ENCODE results near the gene FAM76B. TPM values are rescaled to one million over a fixed set of nuclear protein-coding genes. Genes with fewer than 3 reads are reported as not detected.
A peak's percentile ranks its signal among the peaks of the same experiment; 100 is the strongest.

The FAM76B gene
- total RNA-seq, result 10 to 100 TPM; 16.2 to 82.8 (median 25.4) TPM

DNA sequence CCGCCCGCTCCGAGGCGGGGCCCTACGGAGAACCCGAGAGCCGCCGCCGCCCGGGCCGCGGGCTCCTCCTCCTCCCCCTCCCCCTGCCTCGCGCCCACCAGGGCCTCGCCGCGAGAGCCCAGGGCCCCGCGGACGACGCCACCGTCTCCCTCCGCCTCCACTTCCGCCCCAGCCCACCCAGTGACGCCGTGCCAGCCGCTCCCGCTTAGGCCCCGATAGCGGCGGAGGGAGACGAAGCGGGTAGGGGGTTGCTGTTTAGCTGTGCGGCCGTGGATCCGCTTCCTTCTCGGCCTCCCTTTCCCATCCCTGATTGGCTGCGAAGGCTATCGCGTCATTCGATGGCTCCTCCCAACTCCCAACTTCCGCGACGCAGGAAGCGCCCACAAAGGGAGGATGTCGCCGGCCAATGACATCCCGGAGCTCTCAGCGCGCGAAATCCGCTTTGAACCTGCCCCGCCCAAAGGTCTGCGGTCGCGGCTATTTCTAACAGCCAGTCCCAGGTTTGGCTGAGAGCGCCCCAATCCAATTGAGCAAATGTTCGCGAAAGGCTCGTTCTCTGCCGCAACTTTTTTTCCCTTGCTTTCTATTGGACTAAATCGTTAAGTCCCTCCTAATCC lies at the start of gene FAM76B:
FAM76B (minus strand) TSS at position 277 of the 617 bp plus-strand sequence. CDS start 304 bp downstream, outside the sequence.
- WGBS, 2 donors, result 0% methylated on average over 25 to 30 of the region's 62 CpGs

DNA sequence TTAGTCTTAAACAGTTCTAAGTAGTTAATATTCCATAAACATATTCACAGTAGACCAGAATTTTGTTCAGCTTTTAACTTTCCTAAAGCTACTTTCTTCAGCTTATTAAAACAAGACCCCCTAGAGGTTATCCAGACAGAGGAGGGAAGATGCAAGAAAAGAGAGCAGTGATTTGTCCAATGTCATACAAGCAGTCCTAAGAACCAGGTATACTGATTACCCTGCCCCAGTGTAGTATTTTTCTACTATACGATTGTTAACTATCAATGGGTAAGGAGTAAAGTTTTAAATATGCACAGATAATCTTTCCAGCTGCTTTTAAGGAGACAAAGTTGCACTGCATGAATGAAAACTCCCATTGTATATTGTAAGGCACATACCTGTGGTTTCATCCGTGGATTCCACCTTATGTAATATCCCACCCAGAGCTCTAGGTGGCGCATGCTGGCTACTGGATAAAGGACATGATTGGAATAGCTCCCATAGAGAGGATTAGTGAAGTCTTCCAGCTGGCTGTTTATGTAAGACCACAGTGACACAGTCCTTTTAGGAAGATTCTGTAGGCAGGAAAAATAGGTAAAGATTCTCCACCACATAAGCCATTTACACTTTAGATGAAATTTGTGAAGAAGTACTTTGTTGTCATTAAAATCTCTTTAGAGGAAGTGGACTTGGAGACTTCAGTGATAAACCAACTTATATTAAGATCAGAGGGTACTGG lies 46.3 kb upstream of the FAM76B start:
- Histone ChIP-seq H3K9me3 (no peaks in the 10 kb centered on the region), H3K27ac (peak overlapping the region in 1 of 4 donors; percentile 5), H3K4me1 (no peaks in the 10 kb centered on the region), H3K27me3 (no peaks in the 10 kb centered on the region), H3K4me3 (no peak overlapping the region), H3K36me3 (peaks cover 2 to 59% (median 16%) of the 10 kb centered on the region in 4 donors)
- ATAC-seq (ENCODE audit: low FRiP score in 2 of 2) (peak; percentile 92 to 94), DNase-seq (peak in 1 of 2 donors; percentile 70)
- 10 to 31% methylated on average over 3 of the region's 3 CpGs for WGBS, 2 donors
- TF ChIP-seq, protein P1, sequence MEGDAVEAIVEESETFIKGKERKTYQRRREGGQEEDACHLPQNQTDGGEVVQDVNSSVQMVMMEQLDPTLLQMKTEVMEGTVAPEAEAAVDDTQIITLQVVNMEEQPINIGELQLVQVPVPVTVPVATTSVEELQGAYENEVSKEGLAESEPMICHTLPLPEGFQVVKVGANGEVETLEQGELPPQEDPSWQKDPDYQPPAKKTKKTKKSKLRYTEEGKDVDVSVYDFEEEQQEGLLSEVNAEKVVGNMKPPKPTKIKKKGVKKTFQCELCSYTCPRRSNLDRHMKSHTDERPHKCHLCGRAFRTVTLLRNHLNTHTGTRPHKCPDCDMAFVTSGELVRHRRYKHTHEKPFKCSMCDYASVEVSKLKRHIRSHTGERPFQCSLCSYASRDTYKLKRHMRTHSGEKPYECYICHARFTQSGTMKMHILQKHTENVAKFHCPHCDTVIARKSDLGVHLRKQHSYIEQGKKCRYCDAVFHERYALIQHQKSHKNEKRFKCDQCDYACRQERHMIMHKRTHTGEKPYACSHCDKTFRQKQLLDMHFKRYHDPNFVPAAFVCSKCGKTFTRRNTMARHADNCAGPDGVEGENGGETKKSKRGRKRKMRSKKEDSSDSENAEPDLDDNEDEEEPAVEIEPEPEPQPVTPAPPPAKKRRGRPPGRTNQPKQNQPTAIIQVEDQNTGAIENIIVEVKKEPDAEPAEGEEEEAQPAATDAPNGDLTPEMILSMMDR (IDR thresholded peaks at IDR 0.05), result peak; percentile 77 to 86 (median 82)
- no peak for TF ChIP-seq EP300 (IDR thresholded peaks at IDR 0.05)

More for the DNA sequence above, at the start of gene FAM76B:
- Histone ChIP-seq H3K4me3 (peak within 1 kb of the TSS; percentile 72 to 94 (median 74)), H3K36me3 (peaks cover 5 to 29% (median 10%) of the 10 kb centered on the region in 4 donors), H3K9me3 (no peaks in the 10 kb centered on the region), H3K27ac (peak within 1 kb of the TSS; percentile 97 to 100 (median 98)), H3K4me1 (peaks cover 20 to 31% (median 24%) of the 10 kb centered on the region in 4 donors), H3K27me3 (no peaks in the 10 kb centered on the region)
- DNase-seq (peak; percentile 97), ATAC-seq (ENCODE audit: low FRiP score in 2 of 2) (peak; percentile 95 to 97)
- TF ChIP-seq, protein P1 (IDR thresholded peaks at IDR 0.05), result peak in 2 of 6 experiments; percentile 9 to 12
- TF ChIP-seq POLR2A (IDR thresholded peaks at IDR 0.05), result peak in 3 of 4 donors; percentile 75 to 96 (median 89)
- TF ChIP-seq POLR2AphosphoS5 (IDR thresholded peaks at IDR 0.05), result peak; percentile 96 to 99
- TF ChIP-seq EP300 (IDR thresholded peaks at IDR 0.05), result peak in 1 of 4 donors; percentile 61

DNA sequence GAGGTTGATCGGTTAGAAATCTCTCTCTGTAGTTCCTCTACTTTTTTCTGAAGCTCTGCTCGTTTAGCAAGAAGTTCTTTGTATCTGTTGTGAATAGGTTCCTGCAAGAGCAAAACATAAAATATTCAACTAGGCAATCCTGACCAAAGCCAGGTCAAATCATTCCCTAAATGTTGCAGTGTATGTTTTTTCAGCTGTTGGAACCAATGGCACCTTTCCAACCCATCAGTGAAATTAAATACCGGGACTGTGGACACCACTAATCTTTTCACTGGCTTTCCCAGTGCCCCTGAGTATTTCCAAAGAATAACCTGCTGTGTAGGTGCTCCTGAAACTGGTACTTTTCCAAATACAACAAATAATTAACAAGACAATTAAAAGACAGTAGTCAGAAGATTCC lies 45.8 kb upstream of the FAM76B start:
- no peaks in the 10 kb centered on the region for H3K27me3 ChIP-seq
- no peak overlapping the region for H3K27ac ChIP-seq
- peaks cover 2 to 60% (median 15%) of the 10 kb centered on the region in 4 donors for H3K36me3 ChIP-seq
- no peak for DNase-seq
- H3K9me3 ChIP-seq, result no peaks in the 10 kb centered on the region
- no peak for TF ChIP-seq EP300 (IDR thresholded peaks at IDR 0.05)
- no peak for TF ChIP-seq POLR2A (IDR thresholded peaks at IDR 0.05)
- TF ChIP-seq POLR2AphosphoS5 (IDR thresholded peaks at IDR 0.05), result no peak
- WGBS, 2 donors, result 57 to 80% methylated on average over 3 of the region's 3 CpGs
- H3K4me3 ChIP-seq, result no peak overlapping the region
- ATAC-seq (ENCODE audit: low FRiP score in 2 of 2), result no peak
- no peaks in the 10 kb centered on the region for H3K4me1 ChIP-seq

DNA sequence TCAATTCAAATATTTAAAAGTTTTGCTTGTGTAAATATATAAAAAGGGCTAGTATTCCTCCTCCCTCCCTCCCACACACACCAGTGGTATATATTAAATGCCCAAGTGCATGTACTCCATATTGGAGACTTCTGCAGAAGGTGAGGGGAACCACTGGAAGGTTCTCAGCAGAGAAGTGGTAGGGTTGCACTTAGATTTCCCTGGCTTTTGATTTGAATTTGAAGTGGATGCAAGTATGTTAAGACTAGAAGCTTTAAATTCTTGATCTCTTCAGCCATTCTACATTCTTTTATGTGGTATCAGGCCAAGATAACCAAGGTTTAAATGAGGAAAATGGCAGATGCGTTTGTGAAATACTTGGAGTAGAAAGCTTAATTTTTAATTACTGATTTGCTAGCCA lies 43.8 kb upstream of the FAM76B start:
- Histone ChIP-seq H3K36me3 (peaks cover 2 to 69% (median 18%) of the 10 kb centered on the region in 4 donors), H3K4me3 (no peak overlapping the region), H3K4me1 (no peaks in the 10 kb centered on the region), H3K27me3 (no peaks in the 10 kb centered on the region), H3K27ac (no peak overlapping the region), H3K9me3 (no peaks in the 10 kb centered on the region)
- 0 to 69% methylated on average over 1 of the region's 1 CpG for WGBS, 2 donors
- ATAC-seq (ENCODE audit: low FRiP score in 2 of 2) (no peak), DNase-seq (no peak)
- TF ChIP-seq POLR2A (IDR thresholded peaks at IDR 0.05) (no peak), EP300 (IDR thresholded peaks at IDR 0.05) (no peak), POLR2AphosphoS5 (IDR thresholded peaks at IDR 0.05) (no peak)
- TF ChIP-seq, protein P1 (IDR thresholded peaks at IDR 0.05), result no peak

DNA sequence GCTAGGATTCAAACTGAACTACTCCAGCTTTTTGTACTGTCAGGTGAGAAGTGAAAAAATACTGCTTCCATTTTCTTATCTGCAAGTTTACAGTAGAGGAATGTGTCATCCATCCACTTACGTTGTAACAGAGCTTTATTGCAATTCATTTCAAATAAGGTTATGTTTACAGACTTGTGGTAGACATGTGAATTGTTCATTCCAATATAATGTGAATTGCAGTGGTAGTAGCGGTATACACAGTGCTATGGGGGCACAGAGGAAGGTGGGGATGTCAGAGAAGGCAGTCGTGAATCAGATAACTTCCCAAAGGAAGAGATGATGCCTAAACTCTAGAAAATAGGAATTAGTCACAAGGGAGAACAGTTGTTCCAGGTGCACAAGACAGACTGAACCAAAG lies 43.2 kb upstream of the FAM76B start:
- no peak overlapping the region for H3K27ac ChIP-seq
- DNase-seq (no peak), ATAC-seq (ENCODE audit: low FRiP score in 2 of 2) (no peak)
- H3K4me1 ChIP-seq, result no peaks in the 10 kb centered on the region
- 68 to 72% methylated on average over 3 of the region's 3 CpGs for WGBS, 2 donors
- H3K4me3 ChIP-seq, result no peak overlapping the region
- TF ChIP-seq EP300 (IDR thresholded peaks at IDR 0.05), result no peak
- TF ChIP-seq, protein P1 (IDR thresholded peaks at IDR 0.05), result peak in 1 of 6 experiments; percentile 7
- H3K36me3 ChIP-seq, result peaks cover under 1 to 74% (median 17%) of the 10 kb centered on the region in 4 donors
- no peaks in the 10 kb centered on the region for H3K9me3 ChIP-seq
- H3K27me3 ChIP-seq, result no peaks in the 10 kb centered on the region

All from upper lobe of left lung (tissue), 6 donors.